HepG2 (cell line): ENCODE data around the gene C16orf90. TPM values are rescaled to one million over a fixed set of nuclear protein-coding genes. Genes with fewer than 3 reads are reported as not detected.

Experiments
- KLF15 ChIP-seq: sonication (generic); formaldehyde crosslinking; IDR thresholded peaks from 2 replicates; pipeline ENCODE4 v1.8.1; 2023; ENCODE audit warnings: borderline replicate concordance, mild to moderate bottlenecking, inconsistent platforms, missing genetic modification reagents, mixed read lengths
- LRRFIP1 ChIP-seq: sonication (generic); formaldehyde crosslinking; conservative IDR thresholded peaks from 2 replicates; pipeline ENCODE4 v1.4.0; 2020; ENCODE audit warnings: missing genetic modification reagents
- NFYC ChIP-seq: IDR thresholded peaks from 2 replicates; pipeline ENCODE4 v1.6.1; 2016; ENCODE audit warnings: missing genetic modification reagents, missing compliant biosample characterization
- POLR2A ChIP-seq, 2 experiments: IDR thresholded peaks; 2 replicates each; pipeline ENCODE4 v1.6.1; 2011; ENCODE audit warnings: low read depth in 2 of 2, low read length in 2 of 2, mild to moderate bottlenecking in 1 of 2, moderate library complexity in 1 of 2; ENCODE audit not compliant: insufficient read depth in 1 of 2
- SNAI1 ChIP-seq: sonication (generic); formaldehyde crosslinking; IDR thresholded peaks from 2 replicates; pipeline ENCODE4 v1.5.0; 2020; ENCODE audit warnings: mild to moderate bottlenecking, missing genetic modification reagents, borderline replicate concordance
- TP53 ChIP-seq: sonication (generic); formaldehyde crosslinking; conservative IDR thresholded peaks from 2 replicates; pipeline ENCODE4 v1.4.0; 2020; ENCODE audit warnings: missing genetic modification reagents
- XBP1 ChIP-seq: sonication (generic); formaldehyde crosslinking; IDR thresholded peaks from 2 replicates; pipeline ENCODE4 v1.5.0; 2020; ENCODE audit warnings: missing genetic modification reagents
- ZNF142 ChIP-seq: sonication (generic); formaldehyde crosslinking; IDR thresholded peaks from 2 replicates; pipeline ENCODE4 v1.4.0; 2020; ENCODE audit warnings: missing genetic modification reagents
- ZNF570 ChIP-seq: sonication (generic); formaldehyde crosslinking; IDR thresholded peaks from 2 replicates; pipeline ENCODE4 v1.4.0; 2020; ENCODE audit warnings: mild to moderate bottlenecking, missing genetic modification reagents, borderline replicate concordance
- ZNF788 ChIP-seq: sonication (generic); formaldehyde crosslinking; IDR thresholded peaks from 2 replicates; pipeline ENCODE4 v1.5.0; 2020; ENCODE audit warnings: mild to moderate bottlenecking, missing genetic modification reagents, borderline replicate concordance
- polyA plus RNA-seq, 8 experiments: library from polyadenylated mRNA; depleted of rRNA in 3 of 8; stranded (reverse) in 7 of 8; unstranded in 1 of 8; fragments of >200 nt; fragmentation: Illumina TruSeq in 4 of 8; extraction: Trizol in 4 of 8; gene quantifications; 2 replicates each; pipeline versions ENCODE4 v1.2.1 to v1.2.3, GENCODE V29; 2011 to 2016; ENCODE audit warnings: low read depth in 4 of 8, missing spikeins in 1 of 8, mixed read lengths in 1 of 8; ENCODE audit not compliant: insufficient read depth in 1 of 8
- total RNA-seq, 5 experiments: library from RNA; depleted of rRNA; stranded (reverse); fragments of >200 nt; fragmentation: Illumina TruSeq; extraction: Trizol; gene quantifications; 2 replicates each; pipeline ENCODE4 v1.2.3, GENCODE V29; 2016; ENCODE audit warnings: low read depth in 1 of 5
- TF ChIP-seq, protein P1 (sequence below): sonication (generic); formaldehyde crosslinking; IDR thresholded peaks from 2 replicates; pipeline ENCODE4 v1.4.0; 2020; ENCODE audit warnings: missing genetic modification reagents
- TF ChIP-seq, protein P2 (sequence below): sonication (generic); formaldehyde crosslinking; IDR thresholded peaks from 2 replicates; pipeline ENCODE4; 2020; ENCODE audit warnings: missing genetic modification reagents, mild to moderate bottlenecking, borderline replicate concordance
- TF ChIP-seq, protein P3 (sequence below): sonication (generic); formaldehyde crosslinking; IDR thresholded peaks from 2 replicates; pipeline ENCODE4 v1.4.0; 2020; ENCODE audit warnings: mild to moderate bottlenecking, missing genetic modification reagents

The C16orf90 gene
- total and polyA plus RNA-seq, 2 of the 13 experiments (the other 11 are each of a cell fraction or from before 2014, with no cell fraction given) = not detected

GRCh38 chr16:3457434-3458252 is 37.6 kb downstream of the C16orf90 start (continued):
- TF ChIP-seq ZNF142 (CRISPR knock-in tag) (no peak; the same call in 1 of the 2 replicates), ZNF570 (CRISPR knock-in tag) (no peak), LRRFIP1 (no peak), TP53 (CRISPR knock-in tag) (no peak; the same call in 1 of the 2 replicates), POLR2A (IDR thresholded peaks at IDR 0.05; ENCODE audit: insufficient read depth in 1 of 2, low read depth in 2 of 2, low read length in 2 of 2) (peak; percentile 89 to 92), ZNF788 (CRISPR knock-in tag) (peak; percentile 24; the same call in 1 of the 2 replicates), NFYC (CRISPR knock-in tag) (peak; percentile 82), SNAI1 (CRISPR knock-in tag) (no peak), XBP1 (CRISPR knock-in tag) (peak; percentile 55; the same call in 1 of the 2 replicates), KLF15 (CRISPR knock-in tag) (peak; percentile 33; the same call in 1 of the 2 replicates)
- TF ChIP-seq, protein P1, sequence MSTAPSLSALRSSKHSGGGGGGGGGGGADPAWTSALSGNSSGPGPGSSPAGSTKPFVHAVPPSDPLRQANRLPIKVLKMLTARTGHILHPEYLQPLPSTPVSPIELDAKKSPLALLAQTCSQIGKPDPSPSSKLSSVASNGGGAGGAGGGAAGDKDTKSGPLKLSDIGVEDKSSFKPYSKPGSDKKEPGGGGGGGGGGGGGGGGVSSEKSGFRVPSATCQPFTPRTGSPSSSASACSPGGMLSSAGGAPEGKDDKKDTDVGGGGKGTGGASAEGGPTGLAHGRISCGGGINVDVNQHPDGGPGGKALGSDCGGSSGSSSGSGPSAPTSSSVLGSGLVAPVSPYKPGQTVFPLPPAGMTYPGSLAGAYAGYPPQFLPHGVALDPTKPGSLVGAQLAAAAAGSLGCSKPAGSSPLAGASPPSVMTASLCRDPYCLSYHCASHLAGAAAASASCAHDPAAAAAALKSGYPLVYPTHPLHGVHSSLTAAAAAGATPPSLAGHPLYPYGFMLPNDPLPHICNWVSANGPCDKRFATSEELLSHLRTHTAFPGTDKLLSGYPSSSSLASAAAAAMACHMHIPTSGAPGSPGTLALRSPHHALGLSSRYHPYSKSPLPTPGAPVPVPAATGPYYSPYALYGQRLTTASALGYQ (CRISPR knock-in tag) = no peak
- TF ChIP-seq, protein P2, sequence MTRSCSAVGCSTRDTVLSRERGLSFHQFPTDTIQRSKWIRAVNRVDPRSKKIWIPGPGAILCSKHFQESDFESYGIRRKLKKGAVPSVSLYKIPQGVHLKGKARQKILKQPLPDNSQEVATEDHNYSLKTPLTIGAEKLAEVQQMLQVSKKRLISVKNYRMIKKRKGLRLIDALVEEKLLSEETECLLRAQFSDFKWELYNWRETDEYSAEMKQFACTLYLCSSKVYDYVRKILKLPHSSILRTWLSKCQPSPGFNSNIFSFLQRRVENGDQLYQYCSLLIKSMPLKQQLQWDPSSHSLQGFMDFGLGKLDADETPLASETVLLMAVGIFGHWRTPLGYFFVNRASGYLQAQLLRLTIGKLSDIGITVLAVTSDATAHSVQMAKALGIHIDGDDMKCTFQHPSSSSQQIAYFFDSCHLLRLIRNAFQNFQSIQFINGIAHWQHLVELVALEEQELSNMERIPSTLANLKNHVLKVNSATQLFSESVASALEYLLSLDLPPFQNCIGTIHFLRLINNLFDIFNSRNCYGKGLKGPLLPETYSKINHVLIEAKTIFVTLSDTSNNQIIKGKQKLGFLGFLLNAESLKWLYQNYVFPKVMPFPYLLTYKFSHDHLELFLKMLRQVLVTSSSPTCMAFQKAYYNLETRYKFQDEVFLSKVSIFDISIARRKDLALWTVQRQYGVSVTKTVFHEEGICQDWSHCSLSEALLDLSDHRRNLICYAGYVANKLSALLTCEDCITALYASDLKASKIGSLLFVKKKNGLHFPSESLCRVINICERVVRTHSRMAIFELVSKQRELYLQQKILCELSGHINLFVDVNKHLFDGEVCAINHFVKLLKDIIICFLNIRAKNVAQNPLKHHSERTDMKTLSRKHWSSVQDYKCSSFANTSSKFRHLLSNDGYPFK (CRISPR knock-in tag) = 0 out of 2 replicates have a peak, but pooled peaks have one; percentile 71
- TF ChIP-seq, protein P3, sequence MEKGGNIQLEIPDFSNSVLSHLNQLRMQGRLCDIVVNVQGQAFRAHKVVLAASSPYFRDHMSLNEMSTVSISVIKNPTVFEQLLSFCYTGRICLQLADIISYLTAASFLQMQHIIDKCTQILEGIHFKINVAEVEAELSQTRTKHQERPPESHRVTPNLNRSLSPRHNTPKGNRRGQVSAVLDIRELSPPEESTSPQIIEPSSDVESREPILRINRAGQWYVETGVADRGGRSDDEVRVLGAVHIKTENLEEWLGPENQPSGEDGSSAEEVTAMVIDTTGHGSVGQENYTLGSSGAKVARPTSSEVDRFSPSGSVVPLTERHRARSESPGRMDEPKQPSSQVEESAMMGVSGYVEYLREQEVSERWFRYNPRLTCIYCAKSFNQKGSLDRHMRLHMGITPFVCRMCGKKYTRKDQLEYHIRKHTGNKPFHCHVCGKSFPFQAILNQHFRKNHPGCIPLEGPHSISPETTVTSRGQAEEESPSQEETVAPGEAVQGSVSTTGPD (CRISPR knock-in tag) = no peak
